NCI-H82 treated with DMSO at 0.1 percent for 48 hours (cell line): ENCODE data around the gene SMARCD3.

Source experiments
- DNase-seq: peaks from one replicate; lab custom pipeline; 2025; ENCODE audit not compliant: unreplicated experiment; lab: John Stamatoyannopoulos, UW

The SMARCD3 gene

GRCh38 chr7:151237244-151238189 is 11.0 kb downstream of the SMARCD3 start:
- DNase-seq = no peak

GRCh38 chr7:151236406-151236805 is 12.1 kb downstream of the SMARCD3 start:
- no peak for DNase-seq

DNA sequence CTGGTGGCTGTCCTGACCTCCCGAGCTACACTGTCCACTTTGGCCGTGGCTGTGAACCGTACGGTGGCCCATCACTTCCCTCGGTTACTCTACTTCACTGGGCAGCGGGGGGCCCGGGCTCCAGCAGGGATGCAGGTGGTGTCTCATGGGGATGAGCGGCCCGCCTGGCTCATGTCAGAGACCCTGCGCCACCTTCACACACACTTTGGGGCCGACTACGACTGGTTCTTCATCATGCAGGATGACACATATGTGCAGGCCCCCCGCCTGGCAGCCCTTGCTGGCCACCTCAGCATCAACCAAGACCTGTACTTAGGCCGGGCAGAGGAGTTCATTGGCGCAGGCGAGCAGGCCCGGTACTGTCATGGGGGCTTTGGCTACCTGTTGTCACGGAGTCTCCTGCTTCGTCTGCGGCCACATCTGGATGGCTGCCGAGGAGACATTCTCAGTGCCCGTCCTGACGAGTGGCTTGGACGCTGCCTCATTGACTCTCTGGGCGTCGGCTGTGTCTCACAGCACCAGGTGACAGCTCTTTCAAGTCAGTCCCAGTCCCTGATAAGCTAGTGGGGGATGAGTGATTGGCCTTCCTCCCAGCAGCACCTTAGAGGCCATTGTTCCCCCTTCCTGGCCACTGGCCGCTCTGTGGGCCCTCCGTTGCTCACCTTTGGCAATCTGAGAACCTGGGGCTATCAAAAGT is 13.3 kb downstream of the SMARCD3 start:
- DNase-seq = no peak

DNA sequence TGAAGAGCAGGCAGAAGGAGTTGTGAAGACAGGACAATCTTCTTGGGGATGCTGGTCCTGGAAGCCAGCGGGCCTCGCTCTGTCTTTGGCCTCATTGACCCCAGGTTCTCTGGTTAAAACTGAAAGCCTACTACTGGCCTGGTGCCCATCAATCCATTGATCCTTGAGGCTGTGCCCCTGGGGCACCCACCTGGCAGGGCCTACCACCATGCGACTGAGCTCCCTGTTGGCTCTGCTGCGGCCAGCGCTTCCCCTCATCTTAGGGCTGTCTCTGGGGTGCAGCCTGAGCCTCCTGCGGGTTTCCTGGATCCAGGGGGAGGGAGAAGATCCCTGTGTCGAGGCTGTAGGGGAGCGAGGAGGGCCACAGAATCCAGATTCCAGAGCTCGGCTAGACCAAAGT is 14.7 kb downstream of the SMARCD3 start:
- DNase-seq = no peak

DNA sequence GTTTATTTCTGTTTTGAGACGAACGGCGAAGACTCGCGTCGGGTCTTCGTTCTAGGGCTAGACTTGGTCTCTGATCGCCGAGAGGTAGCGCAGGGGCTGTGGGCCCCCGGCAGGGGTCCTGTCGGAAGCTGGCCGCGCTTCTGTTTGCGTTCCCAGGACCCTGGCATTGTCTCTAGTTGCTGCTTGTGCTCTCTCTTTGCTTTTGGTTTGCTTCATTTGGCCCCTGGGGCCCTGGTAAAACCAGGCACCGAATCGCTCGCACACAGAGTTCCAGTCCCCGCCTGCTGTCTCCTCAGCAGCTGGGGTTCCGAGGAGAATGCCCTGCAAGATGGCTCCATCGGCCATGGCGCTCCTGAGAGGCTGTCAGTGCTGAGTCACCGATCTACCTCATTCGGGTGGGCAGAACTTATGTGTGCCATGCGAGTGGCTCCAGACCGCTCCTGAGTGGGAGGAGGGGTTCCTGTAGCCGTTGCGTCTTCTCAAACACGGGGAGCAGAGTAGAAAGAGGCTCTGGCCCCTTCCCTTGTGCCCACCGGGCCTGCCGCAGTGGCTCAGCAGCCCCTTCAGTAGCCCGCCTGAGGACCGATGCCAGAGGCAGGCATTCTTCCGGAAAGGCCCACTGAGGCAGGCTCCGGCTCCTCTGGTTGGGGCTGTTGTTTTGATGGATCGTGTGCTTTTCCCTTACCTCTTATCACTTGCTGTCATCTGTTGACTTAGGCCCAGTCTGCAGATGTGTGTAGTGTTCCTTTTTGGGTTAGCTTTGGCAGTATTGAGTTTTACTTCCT is 15.4 kb downstream of the SMARCD3 start:
- DNase-seq = no peak

- DNase-seq = peak; percentile 55
Measured at GRCh38 chr7:151232091-151232916, 16.2 kb downstream of the SMARCD3 start, which contains the start of gene CHPF2. TSS of gene CHPF2 (plus strand) at chr7:151232483. CDS start at chr7:151234012, 1,529 bp downstream.

- DNase-seq = no peak
Measured at GRCh38 chr7:151231080-151231479, 17.4 kb downstream of the SMARCD3 start.

DNA sequence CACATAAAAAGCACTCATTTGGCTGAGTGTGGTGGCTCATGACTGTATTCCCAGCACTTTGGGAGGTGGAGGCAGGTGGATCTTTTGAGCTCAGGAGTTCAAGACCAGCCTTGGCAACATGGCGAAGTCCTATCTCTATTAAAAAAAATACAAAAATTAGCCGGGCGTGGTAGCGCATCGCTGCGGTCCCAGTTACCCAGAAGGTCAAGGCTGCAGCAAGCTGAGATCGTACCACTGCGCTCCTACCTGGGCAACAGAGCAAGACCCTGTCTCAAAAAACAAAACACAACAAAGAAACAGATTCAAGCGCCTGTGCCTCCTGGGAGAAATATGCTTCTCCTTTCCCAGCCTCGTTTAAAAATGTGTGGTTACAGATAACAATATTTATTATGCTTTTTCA is 19.2 kb downstream of the SMARCD3 start:
- DNase-seq = no peak

DNA sequence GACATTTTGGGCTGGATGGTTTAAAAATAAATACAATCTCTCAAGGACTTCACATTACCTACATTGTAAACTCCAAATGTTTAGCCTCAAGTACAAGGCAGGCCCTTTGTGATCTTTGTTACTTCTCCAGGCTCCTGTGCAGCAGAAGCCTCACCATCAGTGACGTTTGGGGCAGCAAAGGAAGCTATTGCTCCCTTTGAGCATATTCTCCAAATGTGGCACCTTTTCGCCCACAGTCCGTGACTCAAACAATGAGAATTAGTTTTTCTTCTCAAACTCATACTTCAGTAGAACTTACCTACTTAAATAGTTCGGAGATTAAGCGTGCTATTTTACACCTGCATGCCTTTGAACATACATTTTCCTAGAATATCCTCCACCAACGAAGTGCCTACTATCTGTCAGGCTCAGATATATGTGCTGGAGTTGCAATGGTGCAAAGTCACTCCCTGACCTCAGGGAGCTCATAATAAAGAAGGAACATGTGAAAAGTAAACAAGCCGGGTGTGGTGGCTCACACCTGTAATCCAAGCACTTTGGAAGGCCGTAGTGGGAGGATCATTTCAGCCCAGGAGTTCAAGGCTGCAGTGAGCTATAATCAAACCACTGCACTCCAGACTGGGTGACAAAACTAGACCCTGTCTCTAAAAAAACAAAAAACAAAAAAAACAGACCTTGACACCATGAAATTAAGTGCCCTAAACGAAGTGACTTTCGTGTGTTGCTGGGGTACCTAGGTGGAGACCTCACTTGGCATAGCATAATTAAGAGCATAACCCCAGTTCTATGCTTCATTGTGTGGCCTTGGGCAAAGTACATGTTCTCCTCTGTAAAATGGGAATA is 20.2 kb downstream of the SMARCD3 start:
- no peak for DNase-seq

- DNase-seq = peak; percentile 94
Measured at GRCh38 chr7:151226875-151227782, 21.4 kb downstream of the SMARCD3 start, which contains the start of gene ABCF2. TSS of gene ABCF2 (minus strand) at chr7:151227205. CDS start at chr7:151226458, 747 bp downstream.

- DNase-seq = no peak
Measured at GRCh38 chr7:151226560-151226874, 22.0 kb downstream of the SMARCD3 start.

DNA sequence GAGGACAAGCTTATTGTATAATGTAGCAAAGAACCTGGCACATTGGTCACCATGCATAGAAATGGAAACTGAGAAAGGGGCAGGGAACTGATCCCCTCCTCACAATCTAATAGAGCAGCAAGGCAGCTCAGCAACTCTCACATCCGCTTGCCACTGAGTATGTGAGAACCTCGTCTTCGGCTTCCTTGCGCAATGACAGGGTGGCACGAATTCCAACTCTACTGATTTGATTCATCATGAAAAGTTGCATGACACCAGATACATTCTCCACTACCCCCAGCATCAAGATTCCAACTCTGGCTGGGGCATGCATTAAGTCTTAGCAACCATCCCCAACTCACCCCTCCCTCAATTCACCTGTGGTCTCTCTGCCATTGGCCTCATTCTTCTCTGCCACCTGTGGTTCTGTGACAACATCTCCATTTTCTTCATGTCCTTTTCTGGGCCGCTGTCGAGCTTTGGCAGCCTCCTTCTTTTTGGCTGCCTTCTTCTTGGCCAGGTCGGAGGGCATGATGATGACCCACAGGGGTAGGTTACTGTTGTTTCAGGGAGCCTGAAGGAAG is 22.5 kb downstream of the SMARCD3 start:
- no peak for DNase-seq

GRCh38 chr7:151223728-151224127 is 24.8 kb downstream of the SMARCD3 start:
- DNase-seq = no peak

DNA sequence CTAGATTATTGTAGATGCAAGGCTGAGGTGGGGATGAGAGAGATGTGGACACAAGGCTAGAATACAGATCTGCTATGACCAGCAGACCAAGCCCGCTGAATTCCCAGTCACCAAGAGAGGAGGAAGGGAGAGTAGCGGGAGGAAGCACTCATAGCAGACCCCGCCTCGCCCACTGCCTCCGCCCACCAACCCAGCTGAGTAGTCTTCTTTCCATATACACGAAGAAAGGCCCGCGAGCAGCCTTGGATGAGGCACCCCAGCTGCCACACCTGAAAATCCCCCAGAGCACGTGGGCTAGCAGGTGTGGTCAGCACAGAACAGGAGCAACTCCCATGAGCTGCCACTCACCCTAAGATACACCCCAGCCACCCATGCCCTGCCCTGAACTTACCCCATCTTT is 30.3 kb downstream of the SMARCD3 start:
- no peak for DNase-seq

DNA sequence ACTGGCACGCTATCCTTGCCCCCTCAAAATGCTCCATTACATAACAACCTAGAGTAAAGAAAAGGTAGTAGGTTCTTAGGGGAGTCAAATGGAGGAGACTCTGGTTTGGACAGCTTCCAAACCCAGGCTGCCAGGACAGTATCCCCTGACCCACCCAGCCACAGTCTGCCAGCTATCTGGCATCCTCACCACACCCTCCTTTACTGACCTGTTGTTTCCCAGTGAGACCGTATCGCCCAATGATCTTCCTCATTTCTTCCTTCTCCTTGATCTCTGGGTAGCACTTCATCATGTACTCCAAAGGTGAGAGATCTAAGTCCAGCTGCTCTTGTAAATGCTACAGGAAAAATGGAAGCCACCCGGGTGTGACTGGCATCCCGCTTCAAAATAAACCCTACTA is 33.1 kb downstream of the SMARCD3 start:
- DNase-seq = no peak

DNA sequence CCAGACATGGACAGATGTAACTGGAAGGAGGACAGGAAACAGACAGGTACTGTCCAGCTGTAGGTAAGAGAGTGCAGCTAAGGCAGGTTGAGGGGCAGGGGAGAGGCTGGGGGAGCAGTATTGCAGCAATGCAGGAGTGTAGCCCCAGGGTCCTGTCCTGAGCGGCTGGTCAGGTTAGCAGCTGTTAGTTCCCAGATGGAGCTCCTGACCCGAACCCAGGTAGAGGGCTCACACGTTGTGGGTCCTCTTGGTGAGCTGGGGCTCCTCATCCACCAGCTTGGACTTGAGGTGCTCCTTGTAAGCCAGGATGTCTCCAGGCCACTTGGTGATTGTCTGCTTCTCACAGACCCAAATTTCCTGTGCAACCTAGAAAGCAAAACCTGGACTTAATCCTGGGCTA is 34.7 kb downstream of the SMARCD3 start:
- DNase-seq = no peak

DNA sequence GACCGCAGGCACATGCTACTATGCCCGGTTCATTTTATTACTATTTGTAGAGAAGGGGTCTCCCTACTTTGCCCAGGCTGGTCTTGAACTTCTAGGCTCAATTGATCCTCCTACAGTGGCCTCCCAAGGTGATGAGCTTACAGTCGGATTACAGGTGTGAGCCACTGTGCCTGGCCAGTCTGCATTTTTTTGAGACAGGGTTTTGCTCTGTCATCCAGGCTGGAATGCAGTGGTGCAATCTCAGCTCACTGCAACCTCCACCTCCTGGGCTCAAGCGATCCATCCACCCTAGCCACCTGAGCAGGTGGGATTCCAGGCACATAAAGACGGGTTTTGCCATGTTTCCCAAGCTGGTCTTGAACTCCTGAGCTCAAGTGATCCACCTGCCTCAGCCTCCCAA is 35.9 kb downstream of the SMARCD3 start:
- no peak for DNase-seq

- no peak for DNase-seq
Measured at GRCh38 chr7:151211155-151211772, 37.2 kb downstream of the SMARCD3 start.
